ENCODE measurements around the gene RUFY1.
"Not testable (repeated sequence)": the region's sequence is repeated elsewhere in the genome, so short reads cannot be mapped to it uniquely, and the experiment has no call there.

RUFY1 gene

GRCh38 chr5:179619776-179620175 lies 69.4 kb downstream of the RUFY1 start:
- WGBS, 2 experiments, result 79 to 94% methylated on average over 4 of the region's 4 CpGs
- H3K36me3 ChIP-seq (ENCODE audit: control insufficient read depth, insufficient read depth, low read length), result peaks cover 65% of the 10 kb centered on the region
- H3K27ac ChIP-seq (ENCODE audit: insufficient read depth, low read depth, low read length, poor library complexity, severe bottlenecking), result no peak overlapping the region

GRCh38 chr5:179620293-179620692 lies 69.9 kb downstream of the RUFY1 start:
- Histone ChIP-seq H3K27ac (ENCODE audit: insufficient read depth, low read depth, low read length, poor library complexity, severe bottlenecking) (no peak overlapping the region), H3K36me3 (ENCODE audit: control insufficient read depth, insufficient read depth, low read length) (peaks cover 60% of the 10 kb centered on the region), H3K4me1 (ENCODE audit: control insufficient read depth, insufficient read depth, low read length) (peaks cover 27% of the 10 kb centered on the region)

More at GRCh38 chr5:179619776-179620175, 69.4 kb downstream of the RUFY1 start:
- H3K27me3 ChIP-seq (ENCODE audit: control insufficient read depth, insufficient read depth, low read length, poor library complexity, severe bottlenecking), result no peaks in the 10 kb centered on the region
- peaks cover 27% of the 10 kb centered on the region for H3K4me1 ChIP-seq (ENCODE audit: control insufficient read depth, insufficient read depth, low read length)
- no peaks in the 10 kb centered on the region for H3K9me3 ChIP-seq (ENCODE audit: control insufficient read depth, low read length)
- peak overlapping the region; percentile 100 for H3K4me3 ChIP-seq (ENCODE audit: insufficient read depth, low read depth, low read length)

DNA sequence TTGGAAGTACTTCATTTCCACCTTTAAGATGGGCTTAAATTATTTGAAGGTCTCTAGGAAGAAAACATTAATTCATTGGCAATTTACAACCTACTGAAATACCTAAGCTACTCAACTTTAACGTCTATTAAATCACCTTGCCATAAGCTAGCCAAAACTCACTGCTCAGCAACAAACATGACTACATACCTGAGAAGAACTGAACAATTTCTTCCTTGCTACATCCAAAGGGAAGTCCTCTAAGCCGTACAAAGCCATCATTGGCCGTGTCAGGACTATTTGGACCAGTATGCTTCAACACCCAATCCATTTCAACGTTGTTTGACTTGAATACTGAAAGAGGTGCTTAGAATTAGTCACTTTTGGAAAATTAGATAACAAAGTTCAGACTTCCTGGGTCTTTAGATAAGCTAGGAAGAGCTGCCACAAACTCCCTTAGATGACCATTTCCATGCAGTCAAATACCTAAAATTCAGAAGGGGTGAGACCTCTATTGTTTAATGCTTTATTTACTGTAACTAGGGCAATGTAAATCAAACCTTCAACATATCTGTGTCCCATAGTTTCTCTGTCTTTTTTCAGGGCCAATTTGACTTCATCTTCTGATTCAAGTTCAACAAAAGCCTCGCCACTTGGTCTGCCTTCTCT lies 70.5 kb downstream of the RUFY1 start:
- Histone ChIP-seq H3K27ac (ENCODE audit: insufficient read depth, low read depth, low read length, poor library complexity, severe bottlenecking) (no peak overlapping the region), H3K36me3 (ENCODE audit: control insufficient read depth, insufficient read depth, low read length) (peaks cover 55% of the 10 kb centered on the region), H3K9me3 (ENCODE audit: control insufficient read depth, low read length) (no peaks in the 10 kb centered on the region), H3K4me3 (ENCODE audit: insufficient read depth, low read depth, low read length) (peak overlapping the region; percentile 100), H3K27me3 (ENCODE audit: control insufficient read depth, insufficient read depth, low read length, poor library complexity, severe bottlenecking) (no peaks in the 10 kb centered on the region), H3K4me1 (ENCODE audit: control insufficient read depth, insufficient read depth, low read length) (peaks cover 27% of the 10 kb centered on the region)
- 72% methylated on average over 5 of the region's 5 CpGs for WGBS, 2 experiments

More at GRCh38 chr5:179620293-179620692, 69.9 kb downstream of the RUFY1 start:
- H3K9me3 ChIP-seq (ENCODE audit: control insufficient read depth, low read length), result no peaks in the 10 kb centered on the region
- peak overlapping the region; percentile 100 for H3K4me3 ChIP-seq (ENCODE audit: insufficient read depth, low read depth, low read length)
- no peaks in the 10 kb centered on the region for H3K27me3 ChIP-seq (ENCODE audit: control insufficient read depth, insufficient read depth, low read length, poor library complexity, severe bottlenecking)
- WGBS, 2 experiments, result 64 to 66% methylated on average over 3 of the region's 3 CpGs

GRCh38 chr5:179621551-179622214 lies 71.3 kb downstream of the RUFY1 start:
- Histone ChIP-seq H3K27ac (ENCODE audit: insufficient read depth, low read depth, low read length, poor library complexity, severe bottlenecking) (no peak overlapping the region), H3K27me3 (ENCODE audit: control insufficient read depth, insufficient read depth, low read length, poor library complexity, severe bottlenecking) (no peaks in the 10 kb centered on the region), H3K4me1 (ENCODE audit: control insufficient read depth, insufficient read depth, low read length) (peaks cover 27% of the 10 kb centered on the region), H3K9me3 (ENCODE audit: control insufficient read depth, low read length) (no peaks in the 10 kb centered on the region), H3K36me3 (ENCODE audit: control insufficient read depth, insufficient read depth, low read length) (peaks cover 46% of the 10 kb centered on the region), H3K4me3 (ENCODE audit: insufficient read depth, low read depth, low read length) (peak overlapping the region; percentile 100)
- WGBS, 2 experiments, result 21 to 23% methylated on average over 11 of the region's 11 CpGs

GRCh38 chr5:179623003-179623905 lies 72.9 kb downstream of the RUFY1 start, which contains the start of gene HNRNPH1:
HNRNPH1 (minus strand) TSS chr5:179623671; CDS start chr5:179623133, 538 bp downstream.
- H3K4me1 ChIP-seq (ENCODE audit: control insufficient read depth, insufficient read depth, low read length), result peaks cover 27% of the 10 kb centered on the region
- no peaks in the 10 kb centered on the region for H3K27me3 ChIP-seq (ENCODE audit: control insufficient read depth, insufficient read depth, low read length, poor library complexity, severe bottlenecking)
- H3K27ac ChIP-seq (ENCODE audit: insufficient read depth, low read depth, low read length, poor library complexity, severe bottlenecking), result peak within 1 kb of the TSS; percentile 98
- H3K36me3 ChIP-seq (ENCODE audit: control insufficient read depth, insufficient read depth, low read length), result peaks cover 31% of the 10 kb centered on the region
- WGBS, 2 experiments, result 0% methylated on average over 92 of the region's 92 CpGs
- H3K9me3 ChIP-seq (ENCODE audit: control insufficient read depth, low read length), result no peaks in the 10 kb centered on the region
- peak within 1 kb of the TSS; percentile 100 for H3K4me3 ChIP-seq (ENCODE audit: insufficient read depth, low read depth, low read length)

GRCh38 chr5:179623906-179624741 lies 73.8 kb downstream of the RUFY1 start:
- no peaks in the 10 kb centered on the region for H3K9me3 ChIP-seq (ENCODE audit: control insufficient read depth, low read length)
- H3K4me1 ChIP-seq (ENCODE audit: control insufficient read depth, insufficient read depth, low read length), result peaks cover 25% of the 10 kb centered on the region
- no peaks in the 10 kb centered on the region for H3K27me3 ChIP-seq (ENCODE audit: control insufficient read depth, insufficient read depth, low read length, poor library complexity, severe bottlenecking)
- H3K27ac ChIP-seq (ENCODE audit: insufficient read depth, low read depth, low read length, poor library complexity, severe bottlenecking), result peak overlapping the region; percentile 98
- H3K36me3 ChIP-seq (ENCODE audit: control insufficient read depth, insufficient read depth, low read length), result peaks cover 24% of the 10 kb centered on the region
- 42 to 44% methylated on average over 68 of the region's 68 CpGs for WGBS, 2 experiments
- H3K4me3 ChIP-seq (ENCODE audit: insufficient read depth, low read depth, low read length), result peak overlapping the region; percentile 100

DNA sequence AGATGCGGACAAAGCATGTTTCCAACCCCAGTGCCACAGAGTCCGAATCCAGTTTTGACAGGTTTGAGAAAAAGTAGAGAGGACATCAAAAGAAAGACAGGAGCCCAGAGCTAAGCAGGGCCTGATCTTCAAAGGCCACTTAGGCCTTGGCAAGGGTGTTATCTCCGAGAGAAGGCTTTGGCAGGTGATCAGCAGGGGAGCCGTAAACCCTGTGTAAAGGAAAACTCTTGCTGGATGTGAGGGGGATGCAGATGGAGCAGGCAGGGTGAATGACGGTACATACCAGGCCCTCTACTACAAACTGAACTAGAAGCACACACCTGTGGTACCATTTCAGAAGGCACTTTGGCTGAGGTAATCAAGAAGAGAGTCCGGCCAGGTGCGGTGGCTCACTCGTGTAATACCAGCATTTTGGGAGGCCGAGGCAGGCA lies 74.5 kb downstream of the RUFY1 start:
- 88% methylated on average over 9 of the region's 9 CpGs for WGBS, 2 experiments
- H3K9me3 ChIP-seq (ENCODE audit: control insufficient read depth, low read length), result no peaks in the 10 kb centered on the region
- no peaks in the 10 kb centered on the region for H3K27me3 ChIP-seq (ENCODE audit: control insufficient read depth, insufficient read depth, low read length, poor library complexity, severe bottlenecking)
- H3K36me3 ChIP-seq (ENCODE audit: control insufficient read depth, insufficient read depth, low read length), result peaks cover 22% of the 10 kb centered on the region
- no peak overlapping the region for H3K4me3 ChIP-seq (ENCODE audit: insufficient read depth, low read depth, low read length)
- no peak overlapping the region for H3K27ac ChIP-seq (ENCODE audit: insufficient read depth, low read depth, low read length, poor library complexity, severe bottlenecking)
- H3K4me1 ChIP-seq (ENCODE audit: control insufficient read depth, insufficient read depth, low read length), result peaks cover 21% of the 10 kb centered on the region

DNA sequence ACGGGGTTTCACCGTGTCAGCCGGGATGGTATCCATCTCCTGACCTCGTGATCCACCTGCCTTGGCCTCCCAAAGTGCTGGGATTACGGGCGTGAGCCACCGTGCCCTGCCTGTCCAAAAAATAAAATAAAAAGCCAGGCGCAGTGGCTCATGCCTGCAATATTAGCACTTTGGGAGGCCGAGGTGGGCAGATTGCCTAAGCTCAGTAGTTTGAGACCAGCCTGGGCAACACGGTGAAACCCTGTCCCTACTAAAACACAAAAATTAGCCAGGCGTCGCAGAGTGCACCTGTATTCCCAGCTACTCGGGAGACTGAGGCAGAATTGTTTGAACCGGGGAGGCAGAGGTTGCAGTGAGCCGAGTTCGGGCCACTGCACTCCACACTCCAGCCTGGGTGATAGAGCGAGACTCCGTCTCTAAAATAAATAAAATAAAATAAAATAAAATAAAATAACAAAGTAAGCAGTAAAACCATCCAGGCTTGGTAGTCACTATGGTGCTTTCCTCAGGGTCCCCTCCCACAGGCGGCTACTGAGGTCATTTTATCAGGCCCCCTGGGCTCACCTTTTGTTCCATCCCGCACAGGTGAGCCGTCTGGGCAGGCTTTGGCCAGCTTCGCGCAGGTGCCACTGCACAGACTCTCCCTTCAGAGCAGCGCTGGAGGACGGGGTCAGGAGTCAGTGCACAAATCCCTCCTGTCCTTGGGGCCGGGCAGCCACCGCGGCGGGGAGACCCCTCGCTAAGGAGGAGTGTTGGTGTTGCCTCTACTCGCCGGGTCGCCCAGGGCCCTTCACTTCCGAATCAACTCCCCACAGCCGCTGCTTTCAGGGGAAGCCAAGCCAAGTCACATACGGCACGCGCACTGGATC lies 83.4 kb downstream of the RUFY1 start:
- not testable (repeated sequence) for H3K36me3 ChIP-seq (ENCODE audit: control insufficient read depth, insufficient read depth, low read length); H3K9me3 ChIP-seq (ENCODE audit: control insufficient read depth, low read length); H3K4me1 ChIP-seq (ENCODE audit: control insufficient read depth, insufficient read depth, low read length); H3K27ac ChIP-seq (ENCODE audit: insufficient read depth, low read depth, low read length, poor library complexity, severe bottlenecking); H3K27me3 ChIP-seq (ENCODE audit: control insufficient read depth, insufficient read depth, low read length, poor library complexity, severe bottlenecking)
- 91 to 92% methylated on average over 16 to 18 of the region's 38 CpGs for WGBS, 2 experiments
- peak overlapping the region; percentile 22 for H3K4me3 ChIP-seq (ENCODE audit: insufficient read depth, low read depth, low read length)

Measured in ectodermal cell (in vitro differentiated cells).